Measurements from ENCODE around the gene SNX18. TPM values are rescaled to one million over a fixed set of nuclear protein-coding genes. Genes with fewer than 3 reads are reported as not detected.

SNX18 gene
- total RNA-seq, 1 donor from 2014 or later: 28.6 TPM

GRCh38 chr5:54515634-54516033 is 1.9 kb upstream of the SNX18 start:
- no peak for DNase-seq (ENCODE audit: low spot score, unreplicated experiment)
- TF ChIP-seq CTCF (IDR thresholded peaks at IDR 0.05; ENCODE audit: unreplicated experiment): no peak
- Mint-ChIP-seq H3K9me3 (ENCODE audit: low read depth) (no peaks in the 10 kb centered on the region), H3K27me3 (no peaks in the 10 kb centered on the region), H3K4me3 (ENCODE audit: low read depth) (no peak overlapping the region), H3K4me1 (ENCODE audit: low read depth) (peaks cover 18% of the 10 kb centered on the region), H3K27ac (no peak overlapping the region), H3K36me3 (ENCODE audit: insufficient read depth) (peaks cover 6% of the 10 kb centered on the region)

- H3K9me3 Mint-ChIP-seq (ENCODE audit: low read depth): no peaks in the 10 kb centered on the region
- H3K27ac Mint-ChIP-seq: no peak overlapping the region
- H3K36me3 Mint-ChIP-seq (ENCODE audit: insufficient read depth): peaks cover 6% of the 10 kb centered on the region
- TF ChIP-seq CTCF (IDR thresholded peaks at IDR 0.05; ENCODE audit: unreplicated experiment): no peak
- peaks cover 22% of the 10 kb centered on the region for H3K4me1 Mint-ChIP-seq (ENCODE audit: low read depth)
- DNase-seq (ENCODE audit: low spot score, unreplicated experiment): no peak
- no peaks in the 10 kb centered on the region for H3K27me3 Mint-ChIP-seq
- H3K4me3 Mint-ChIP-seq (ENCODE audit: low read depth): no peak overlapping the region
Observed at GRCh38 chr5:54516051-54516655, 1.4 kb upstream of the SNX18 start.

- no peak for TF ChIP-seq CTCF (IDR thresholded peaks at IDR 0.05; ENCODE audit: unreplicated experiment)
- Mint-ChIP-seq H3K27me3 (no peaks in the 10 kb centered on the region), H3K4me3 (ENCODE audit: low read depth) (peak overlapping the region; percentile 57), H3K9me3 (ENCODE audit: low read depth) (no peaks in the 10 kb centered on the region), H3K27ac (no peak overlapping the region), H3K36me3 (ENCODE audit: insufficient read depth) (peaks cover 6% of the 10 kb centered on the region), H3K4me1 (ENCODE audit: low read depth) (peaks cover 24% of the 10 kb centered on the region)
- DNase-seq (ENCODE audit: low spot score, unreplicated experiment): no peak
Observed at GRCh38 chr5:54517174-54517511, 416 bp upstream of the SNX18 start.

GRCh38 chr5:54518146-54518817 is 723 bp downstream of the SNX18 start:
- peak overlapping the region; percentile 80 for H3K4me3 Mint-ChIP-seq (ENCODE audit: low read depth)
- H3K27me3 Mint-ChIP-seq: no peaks in the 10 kb centered on the region
- H3K4me1 Mint-ChIP-seq (ENCODE audit: low read depth): peaks cover 33% of the 10 kb centered on the region
- H3K36me3 Mint-ChIP-seq (ENCODE audit: insufficient read depth): peaks cover 6% of the 10 kb centered on the region
- H3K27ac Mint-ChIP-seq: peak overlapping the region; percentile 33
- peak; percentile 41 for DNase-seq (ENCODE audit: low spot score, unreplicated experiment)
- no peaks in the 10 kb centered on the region for H3K9me3 Mint-ChIP-seq (ENCODE audit: low read depth)
- no peak for TF ChIP-seq CTCF (IDR thresholded peaks at IDR 0.05; ENCODE audit: unreplicated experiment)

- Mint-ChIP-seq H3K4me1 (ENCODE audit: low read depth) (peaks cover 36% of the 10 kb centered on the region), H3K36me3 (ENCODE audit: insufficient read depth) (peaks cover 6% of the 10 kb centered on the region), H3K27ac (no peak overlapping the region), H3K9me3 (ENCODE audit: low read depth) (no peaks in the 10 kb centered on the region), H3K27me3 (no peaks in the 10 kb centered on the region), H3K4me3 (ENCODE audit: low read depth) (peak overlapping the region; percentile 80)
- no peak for DNase-seq (ENCODE audit: low spot score, unreplicated experiment)
- no peak for TF ChIP-seq CTCF (IDR thresholded peaks at IDR 0.05; ENCODE audit: unreplicated experiment)
Observed at GRCh38 chr5:54518818-54519508, 1.4 kb downstream of the SNX18 start.
